Measurements from ENCODE around the gene MTHFD1. TPM values are rescaled to one million over a fixed set of nuclear protein-coding genes. Genes with fewer than 3 reads are reported as not detected.

MTHFD1 gene
- total and polyA plus RNA-seq, 9 of the 15 experiments (the other 6 are each of a cell fraction or from before 2014, with no cell fraction given): 66.7 to 158 (median 90.9) TPM

DNA sequence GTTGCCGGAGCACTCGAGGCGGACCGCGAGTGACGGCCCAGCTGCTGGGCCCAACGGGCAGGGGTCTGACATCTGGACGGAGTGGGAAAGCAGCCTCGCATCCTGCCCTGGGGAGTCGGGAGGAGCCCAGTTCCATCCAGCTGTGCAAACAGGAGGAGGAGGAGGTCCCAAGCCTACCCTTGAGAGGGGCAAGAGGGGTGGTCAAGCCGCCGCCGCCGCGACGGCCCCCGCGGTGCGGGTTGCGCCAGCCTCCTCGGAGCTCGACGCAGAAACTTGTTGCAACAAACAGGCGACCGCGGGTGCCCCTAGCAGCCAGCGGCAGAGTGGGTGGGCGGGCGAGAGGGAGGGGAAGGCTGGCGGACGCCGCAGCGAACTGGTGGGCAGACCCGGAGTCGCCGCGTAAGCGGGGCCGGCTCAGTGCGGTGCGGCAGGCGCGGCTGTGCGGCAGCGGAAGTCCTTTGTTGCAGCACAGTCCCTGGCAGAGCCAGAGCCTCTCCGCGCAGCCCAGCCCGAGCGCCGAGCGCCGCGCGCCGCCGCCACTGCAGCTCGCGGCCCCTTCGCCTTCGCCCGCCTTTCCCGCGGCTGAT lies 116.2 kb downstream of the MTHFD1 start, which contains the start of gene ZBTB1 (continued):
- TF ChIP-seq GABPB1 (CRISPR knock-in tag; IDR thresholded peaks at IDR 0.05): 0 out of 2 replicates have a peak, but pooled peaks have one; percentile 50
- peak; percentile 70 to 72 for TF ChIP-seq NRF1 (conservative IDR thresholded peaks at IDR 0.05 in 1 of 2, IDR thresholded peaks at IDR 0.05 in 1 of 2)
- no peak for TF ChIP-seq KLF13 (tag; IDR thresholded peaks at IDR 0.05; ENCODE audit: borderline replicate concordance, low read depth)
- TF ChIP-seq ZBTB7A (IDR thresholded peaks at IDR 0.05; ENCODE audit: borderline replicate concordance, control insufficient read depth, low read depth, low read length): 0 out of 2 replicates have a peak, but pooled peaks have one; percentile 26
- TF ChIP-seq TAF9B (IDR thresholded peaks at IDR 0.05; ENCODE audit: partially characterized antibody): peak; percentile 8
- peak; percentile 83 for TF ChIP-seq HNRNPL (IDR thresholded peaks at IDR 0.05; ENCODE audit: low read depth, low read length)
- 0 out of 2 replicates have a peak, but pooled peaks have one; percentile 22 for TF ChIP-seq CEBPB (tag; IDR thresholded peaks at IDR 0.05)
- TF ChIP-seq SMAD4 (CRISPR knock-in tag; conservative IDR thresholded peaks at IDR 0.05): no peak
- no peak for TF ChIP-seq NR2F6 (CRISPR knock-in tag; IDR thresholded peaks at IDR 0.05)
- peak; percentile 52 for TF ChIP-seq CHD1 (IDR thresholded peaks at IDR 0.05; ENCODE audit: low read length)
- TF ChIP-seq, protein P1, sequence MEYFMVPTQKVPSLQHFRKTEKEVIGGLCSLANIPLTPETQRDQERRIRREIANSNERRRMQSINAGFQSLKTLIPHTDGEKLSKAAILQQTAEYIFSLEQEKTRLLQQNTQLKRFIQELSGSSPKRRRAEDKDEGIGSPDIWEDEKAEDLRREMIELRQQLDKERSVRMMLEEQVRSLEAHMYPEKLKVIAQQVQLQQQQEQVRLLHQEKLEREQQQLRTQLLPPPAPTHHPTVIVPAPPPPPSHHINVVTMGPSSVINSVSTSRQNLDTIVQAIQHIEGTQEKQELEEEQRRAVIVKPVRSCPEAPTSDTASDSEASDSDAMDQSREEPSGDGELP (CRISPR knock-in tag; IDR thresholded peaks at IDR 0.05; ENCODE audit: borderline replicate concordance): peak; percentile 82
- TF ChIP-seq, protein P2, sequence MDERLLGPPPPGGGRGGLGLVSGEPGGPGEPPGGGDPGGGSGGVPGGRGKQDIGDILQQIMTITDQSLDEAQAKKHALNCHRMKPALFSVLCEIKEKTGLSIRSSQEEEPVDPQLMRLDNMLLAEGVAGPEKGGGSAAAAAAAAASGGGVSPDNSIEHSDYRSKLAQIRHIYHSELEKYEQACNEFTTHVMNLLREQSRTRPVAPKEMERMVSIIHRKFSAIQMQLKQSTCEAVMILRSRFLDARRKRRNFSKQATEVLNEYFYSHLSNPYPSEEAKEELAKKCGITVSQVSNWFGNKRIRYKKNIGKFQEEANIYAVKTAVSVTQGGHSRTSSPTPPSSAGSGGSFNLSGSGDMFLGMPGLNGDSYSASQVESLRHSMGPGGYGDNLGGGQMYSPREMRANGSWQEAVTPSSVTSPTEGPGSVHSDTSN (CRISPR knock-in tag; IDR thresholded peaks at IDR 0.05; ENCODE audit: low read depth): no peak
- TF ChIP-seq, protein P2 (tag; conservative IDR thresholded peaks at IDR 0.05; ENCODE audit: low read depth): no peak
- TF ChIP-seq XRCC5 (IDR thresholded peaks at IDR 0.05; ENCODE audit: low read depth, low read length): no peak
- peak in 1 of 3 experiments; percentile 38 for TF ChIP-seq YY1 (IDR thresholded peaks at IDR 0.05; ENCODE audit: borderline replicate concordance in 1 of 3, control insufficient read depth in 1 of 3, extremely low read depth in 1 of 3, insufficient read depth in 3 of 3, insufficient read length in 1 of 3, insufficient replicate concordance in 2 of 3, low read depth in 1 of 3, low read length in 2 of 3)
- peak; percentile 10 for TF ChIP-seq GTF2B (IDR thresholded peaks at IDR 0.05; ENCODE audit: extremely low read depth, insufficient read length)
- 0 out of 2 replicates have a peak, but pooled peaks have one; percentile 8 for TF ChIP-seq CREB1 (IDR thresholded peaks at IDR 0.05)
- TF ChIP-seq CREB1 (CRISPR knock-in tag; IDR thresholded peaks at IDR 0.05): no peak
- no peak for TF ChIP-seq MEIS2 (IDR thresholded peaks at IDR 0.05; ENCODE audit: partially characterized antibody)
- TF ChIP-seq NR2C2 (CRISPR knock-in tag; IDR thresholded peaks at IDR 0.05): peak; percentile 35; the same call in 1 of the 2 replicates
- no peak for TF ChIP-seq NR2C2 (tag; IDR thresholded peaks at IDR 0.05)
- peak; percentile 58 for TF ChIP-seq POLR2H (tag; IDR thresholded peaks at IDR 0.05; ENCODE audit: low read depth)
- TF ChIP-seq GABPA (tag; conservative IDR thresholded peaks at IDR 0.05; ENCODE audit: low read depth): peak; percentile 54; the same call in 1 of the 2 replicates
- TF ChIP-seq LCOR (CRISPR knock-in tag; IDR thresholded peaks at IDR 0.05): no peak
